ENCODE results near the gene CCDC13. TPM values are rescaled to one million over a fixed set of nuclear protein-coding genes. Genes with fewer than 3 reads are reported as not detected.

CCDC13 gene
- total RNA-seq (2022; extraction: Qiagen RNA extraction; ENCODE audit: low read depth) = 0.48 to 1.1 TPM (median 0.58 TPM) in 5 replicates

DNA sequence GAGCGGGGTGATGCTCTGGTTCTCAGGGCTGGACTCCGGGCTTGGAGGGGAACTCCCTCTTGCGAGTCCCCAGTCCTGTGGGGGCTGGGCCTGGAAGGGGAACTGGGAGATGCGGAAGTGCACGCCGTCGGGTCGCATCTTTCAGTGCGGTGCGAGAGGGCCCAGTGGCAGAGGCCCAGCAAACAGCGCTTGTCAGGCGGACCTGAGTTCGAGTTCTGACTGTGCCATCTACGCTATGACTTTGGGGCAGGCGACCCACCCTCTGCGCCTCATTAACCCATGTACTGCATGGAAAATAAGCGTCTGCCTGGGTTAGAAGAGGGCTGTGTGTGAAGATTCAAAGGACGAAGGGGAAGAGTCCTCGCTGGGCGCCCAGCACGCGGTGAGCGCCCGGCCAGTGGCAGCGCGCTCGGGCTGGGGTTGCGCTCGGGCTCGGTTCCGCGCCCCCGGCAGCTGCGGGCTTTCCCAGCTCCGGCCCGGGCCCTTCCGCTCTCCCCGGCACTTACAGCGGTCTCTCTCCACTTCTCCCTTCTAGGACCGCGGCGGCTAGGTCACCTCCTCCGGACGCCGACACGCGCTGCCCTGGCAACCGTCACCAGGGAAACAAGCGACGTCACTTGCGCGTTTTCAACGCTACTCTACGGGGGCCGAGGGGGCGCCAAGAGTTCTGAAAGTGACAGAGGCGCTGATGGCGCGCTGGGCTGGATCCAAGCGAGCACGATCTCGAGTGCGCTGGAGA lies at the start of gene CCDC13:
Gene CCDC13 (minus strand): TSS at position 584 of the 739 bp plus-strand sequence. CDS start 14,908 bp downstream, outside the sequence.

DNA sequence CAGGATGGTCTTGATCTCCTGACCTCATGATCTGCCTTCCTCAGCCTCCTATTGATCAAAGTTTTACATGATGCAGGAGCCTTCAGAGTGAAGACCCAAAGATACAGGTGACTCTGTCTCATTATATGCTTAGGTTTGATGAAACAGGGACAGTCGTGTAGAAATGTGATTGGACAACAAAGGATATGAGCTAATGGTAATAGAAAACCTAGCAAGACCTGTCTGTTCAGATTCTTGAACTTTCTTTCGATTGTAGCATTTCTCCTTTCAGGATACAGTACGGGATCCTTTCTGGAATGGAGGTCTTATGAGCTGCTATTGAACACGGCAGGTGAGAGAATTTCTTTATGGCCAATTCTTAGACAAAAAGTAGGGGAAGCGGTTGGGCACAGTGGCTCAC lies 36.1 kb upstream of the CCDC13 start, which contains the start of gene ACKR2:
Gene ACKR2 (plus strand): TSS at position 244 of the 400 bp plus-strand sequence. CDS start 55,058 bp downstream, outside the sequence.

DNA sequence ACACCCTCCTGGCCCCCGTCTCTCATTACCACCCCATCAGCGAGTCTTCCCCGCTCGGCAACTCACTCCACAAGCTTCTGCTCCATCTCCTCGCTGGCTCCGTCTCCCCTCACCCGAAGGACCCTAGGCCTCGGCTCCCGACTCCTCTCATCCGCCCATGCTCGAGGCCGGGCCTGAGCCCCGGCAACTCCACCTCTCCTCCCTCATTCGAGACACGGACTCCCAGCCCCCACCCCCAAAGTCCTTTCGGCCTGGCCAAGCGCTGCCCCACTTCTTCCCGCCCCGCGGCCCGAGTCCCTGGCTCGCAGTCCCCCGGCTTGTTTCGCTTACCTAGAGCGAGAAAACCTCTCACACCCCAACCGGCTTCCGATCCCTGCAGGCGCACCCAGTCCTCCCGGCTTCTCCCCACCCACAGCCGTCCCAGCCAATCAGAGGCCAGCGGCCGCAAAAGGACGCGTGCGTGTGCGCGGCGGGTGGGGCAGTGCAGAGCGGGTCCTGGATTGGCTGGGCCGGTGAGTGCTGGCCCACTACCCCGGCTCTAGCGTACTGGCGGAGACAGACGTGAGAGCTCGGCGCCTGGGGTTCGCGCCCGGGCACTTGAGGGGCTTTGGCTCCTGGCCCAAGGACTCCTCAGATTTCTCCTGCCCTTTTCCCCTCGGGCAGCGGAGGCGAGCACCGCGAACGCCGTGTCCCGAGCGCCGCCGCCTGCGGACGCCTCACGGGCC lies 31.2 kb upstream of the CCDC13 start, which contains the start of gene HIGD1A:
Gene HIGD1A (minus strand): TSS at position 385 of the 725 bp plus-strand sequence. CDS start 10,237 bp downstream, outside the sequence.

Other genes with a start within 250 kb of the CCDC13 start
- 22.8 to 33.4 TPM (median 31.1 TPM) in 5 replicates for gene SEC22C, start 191.3 kb downstream of the CCDC13 start, total RNA-seq (2022; extraction: Qiagen RNA extraction; ENCODE audit: low read depth)
- 13.5 to 20.2 TPM (median 17.8 TPM) in 5 replicates for gene SS18L2, start 182.4 kb downstream of the CCDC13 start, total RNA-seq (2022; extraction: Qiagen RNA extraction; ENCODE audit: low read depth)
- 6.8 to 10.7 TPM (median 10.4 TPM) in 5 replicates for gene NKTR, start 172.6 kb downstream of the CCDC13 start, total RNA-seq (2022; extraction: Qiagen RNA extraction; ENCODE audit: low read depth)
- 4.9 to 7.0 TPM (median 6.2 TPM) in 5 replicates for gene ZBTB47, start 119.6 kb downstream of the CCDC13 start, total RNA-seq (2022; extraction: Qiagen RNA extraction; ENCODE audit: low read depth)
- not detected in 5 replicates for gene KLHL40, start 87.7 kb downstream of the CCDC13 start, total RNA-seq (2022; extraction: Qiagen RNA extraction; ENCODE audit: low read depth)
- gene HHATL, start 70.5 kb downstream of the CCDC13 start, total RNA-seq (2022; extraction: Qiagen RNA extraction; ENCODE audit: low read depth) = not detected in 5 replicates
- 28.8 to 98.9 TPM (median 75.8 TPM) in 5 replicates for gene HIGD1A, start 31.2 kb upstream of the CCDC13 start, total RNA-seq (2022; extraction: Qiagen RNA extraction; ENCODE audit: low read depth)
- not detected in 5 replicates for gene ACKR2, start 36.2 kb upstream of the CCDC13 start, total RNA-seq (2022; extraction: Qiagen RNA extraction; ENCODE audit: low read depth)
- not detected in 5 replicates for gene CYP8B1, start 102.6 kb upstream of the CCDC13 start, total RNA-seq (2022; extraction: Qiagen RNA extraction; ENCODE audit: low read depth)
- gene ZNF662, start 132.9 kb upstream of the CCDC13 start, total RNA-seq (2022; extraction: Qiagen RNA extraction; ENCODE audit: low read depth) = not detected in 5 replicates
- not detected in 5 replicates for gene GASK1A, start 206.1 kb upstream of the CCDC13 start, total RNA-seq (2022; extraction: Qiagen RNA extraction; ENCODE audit: low read depth)